Measurements from ENCODE around the gene LIN37. TPM values are rescaled to one million over a fixed set of nuclear protein-coding genes. Genes with fewer than 3 reads are reported as not detected.
A peak's percentile ranks its signal among the peaks of the same experiment; 100 is the strongest.

The LIN37 gene
- total RNA-seq, 6 experiments from 2014 or later = 3.2 to 8.2 (median 4.9) TPM

DNA sequence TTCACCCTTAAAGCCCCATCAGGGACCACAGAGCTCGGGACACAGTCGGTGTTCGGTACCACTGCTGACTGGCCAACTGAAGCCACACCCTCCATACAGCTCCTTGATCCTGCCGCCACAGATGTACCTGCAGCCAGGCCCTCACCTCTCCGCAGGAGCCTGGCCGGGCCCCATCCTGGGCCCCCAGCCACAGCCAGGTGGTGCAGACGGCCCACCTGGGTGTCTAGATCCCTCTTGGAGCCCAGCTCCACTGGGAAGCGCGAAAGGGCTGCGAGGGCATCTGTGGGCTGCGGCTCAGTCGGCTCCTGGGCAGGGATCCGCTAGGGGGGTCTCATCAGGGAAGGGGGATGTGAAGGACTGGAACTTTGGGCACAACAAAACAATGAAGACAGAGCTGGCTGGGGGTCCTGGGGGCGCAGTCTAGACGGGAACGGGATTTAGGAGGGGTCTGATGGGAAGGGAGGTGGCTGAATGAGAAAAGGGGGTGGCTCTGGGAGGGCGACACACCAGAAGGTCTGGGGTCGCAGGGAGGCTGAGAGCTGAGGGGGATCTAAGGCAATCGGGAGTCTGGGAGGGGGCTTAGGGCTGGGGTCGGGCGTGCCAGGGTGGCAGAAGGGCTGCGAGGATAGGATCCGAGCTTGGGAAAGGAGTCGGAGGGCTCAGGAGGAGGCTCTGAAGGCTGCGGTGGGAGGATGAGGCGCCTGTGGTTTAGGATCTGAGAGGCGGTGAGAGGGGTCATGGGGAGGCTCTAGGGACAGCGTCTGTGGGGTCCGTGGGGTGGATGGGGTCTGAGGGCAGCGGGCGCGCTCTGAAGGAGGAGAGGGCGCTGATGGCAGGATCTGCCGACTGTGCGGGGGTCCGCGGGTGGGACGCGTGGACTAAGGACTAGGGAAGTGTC is 48.5 kb downstream of the LIN37 start:
- no peaks in the 10 kb centered on the region for H3K27me3 ChIP-seq
- DNase-seq (peak in 1 of 3 donors; percentile 45), ATAC-seq (peak in 3 of 4 donors; percentile 11 to 42 (median 22))
- no peaks in the 10 kb centered on the region for H3K36me3 ChIP-seq
- intact Hi-C loops (cut with DNase I) = no loop called here
- H3K27ac ChIP-seq = no peak overlapping the region
- 13% methylated on average over 37 of the region's 39 CpGs for WGBS (ENCODE audit: insufficient coverage, low coverage, low lambda C conversion rate, missing lambda C conversion rate)
- H3K4me3 ChIP-seq = no peak overlapping the region
- H3K9me3 ChIP-seq = no peaks in the 10 kb centered on the region
- H3K4me1 ChIP-seq = no peaks in the 10 kb centered on the region
- TF ChIP-seq CTCF (IDR thresholded peaks at IDR 0.05) (no peak), POLR2A (IDR thresholded peaks at IDR 0.05) (no peak)

DNA sequence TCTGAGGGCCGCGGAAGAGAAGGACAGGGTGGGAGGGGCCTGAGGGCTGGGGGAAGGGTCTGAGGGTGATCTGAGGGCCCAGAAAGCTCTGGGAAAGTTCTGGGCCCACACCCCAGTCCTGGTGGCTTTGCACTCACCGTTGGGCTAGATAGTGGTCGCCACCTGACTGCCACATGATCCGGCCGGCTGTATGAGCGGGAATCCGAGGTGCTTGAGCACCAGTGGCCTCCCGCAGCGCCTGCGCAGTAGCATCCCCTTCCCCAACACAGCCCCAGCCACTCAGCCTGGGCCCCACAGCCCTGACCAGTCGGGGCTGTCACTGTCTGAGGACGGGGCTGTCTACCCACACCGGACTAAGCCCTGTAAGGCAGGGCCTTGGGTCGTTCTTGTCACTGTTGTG is 49.3 kb downstream of the LIN37 start:
- TF ChIP-seq POLR2A (IDR thresholded peaks at IDR 0.05) (peak; percentile 22), CTCF (IDR thresholded peaks at IDR 0.05) (no peak)

DNA sequence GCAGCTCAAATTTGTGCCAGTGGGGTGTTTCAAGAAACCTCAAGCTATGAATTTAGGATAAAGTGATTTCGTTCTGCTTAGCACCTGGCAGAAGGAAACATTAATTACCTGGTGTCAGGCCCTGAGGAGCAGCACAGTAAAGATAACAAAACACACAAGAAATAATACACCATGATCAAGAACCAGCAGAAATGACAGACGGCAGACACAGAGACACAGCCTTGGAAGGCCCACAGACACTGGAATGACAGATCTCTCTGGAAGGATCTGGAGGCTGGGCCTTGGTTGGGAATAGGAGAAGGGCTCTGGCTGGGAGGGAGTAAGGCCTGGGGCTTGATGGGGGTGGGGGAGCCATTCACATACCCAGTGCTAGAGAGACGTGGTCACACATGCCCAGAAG is 53.5 kb downstream of the LIN37 start:
- DNase-seq (no peak), ATAC-seq (no peak)
- TF ChIP-seq CTCF (IDR thresholded peaks at IDR 0.05) (no peak), POLR2A (IDR thresholded peaks at IDR 0.05) (no peak)
- Histone ChIP-seq H3K9me3 (no peaks in the 10 kb centered on the region), H3K36me3 (peaks cover 0 to 46% (median 9%) of the 10 kb centered on the region in 4 donors), H3K27ac (no peak overlapping the region), H3K4me1 (peaks cover 0 to under 1% (median 0%) of the 10 kb centered on the region in 4 donors), H3K27me3 (no peaks in the 10 kb centered on the region), H3K4me3 (no peak overlapping the region)
- intact Hi-C loops (cut with DNase I) = no loop called here
- WGBS (ENCODE audit: insufficient coverage, low coverage, low lambda C conversion rate, missing lambda C conversion rate) = 68% methylated on average over 2 of the region's 3 CpGs

More for the DNA sequence above, 49.3 kb downstream of the LIN37 start:
- no peak overlapping the region for H3K27ac ChIP-seq
- H3K9me3 ChIP-seq = no peaks in the 10 kb centered on the region
- WGBS (ENCODE audit: insufficient coverage, low coverage, low lambda C conversion rate, missing lambda C conversion rate) = 0% methylated on average over 3 of the region's 15 CpGs
- peak; percentile 77 to 81 (median 79) for ATAC-seq
- peak; percentile 52 to 77 (median 60) for DNase-seq
- H3K36me3 ChIP-seq = peaks cover 0 to 6% (median 0%) of the 10 kb centered on the region in 4 donors
- H3K4me3 ChIP-seq = no peak overlapping the region
- H3K4me1 ChIP-seq = no peaks in the 10 kb centered on the region
- H3K27me3 ChIP-seq = no peaks in the 10 kb centered on the region
- intact Hi-C loops (cut with DNase I) = no loop called here

Other genes with a start within 250 kb of the LIN37 start
- 1 to 10 TPM; 1.0 to 4.0 (median 2.0) TPM for gene DMKN, start 234.9 kb upstream of the LIN37 start, total RNA-seq
- gene SBSN, start 220.3 kb upstream of the LIN37 start, total RNA-seq = under 1 TPM in 1 of 6 experiments, not detected in 5; 0.24 TPM
- gene GAPDHS, start 215.1 kb upstream of the LIN37 start, total RNA-seq = not detected
- 10 to 100 TPM; 29.4 to 65.7 (median 36.2) TPM for gene TMEM147, start 202.9 kb upstream of the LIN37 start, total RNA-seq
- gene ATP4A, start 184.9 kb upstream of the LIN37 start, total RNA-seq = under 1 TPM in 1 of 6 experiments, not detected in 5; 0.06 TPM
- gene PMIS2, start 162.4 kb upstream of the LIN37 start, total RNA-seq = not detected
- gene HAUS5, start 135.8 kb upstream of the LIN37 start, total RNA-seq = 1 to 10 TPM; 3.7 to 6.1 (median 4.4) TPM
- 10 to 100 TPM; 27.8 to 46.5 (median 31.0) TPM for gene RBM42, start 119.5 kb upstream of the LIN37 start, total RNA-seq
- 1 to 10 TPM in 1 of 6 experiments, under 1 TPM in 3, not detected in 2; 0.38 to 1.2 (median 0.57) TPM for gene ETV2, start 106.8 kb upstream of the LIN37 start, total RNA-seq
- 100 to 1,000 TPM; 189 to 697 (median 228) TPM for gene COX6B1, start 100.3 kb upstream of the LIN37 start, total RNA-seq
- gene UPK1A, start 82.1 kb upstream of the LIN37 start, total RNA-seq = under 1 TPM in 1 of 6 experiments, not detected in 5; 0.27 TPM
- under 1 TPM in 1 of 6 experiments, not detected in 5; 0.15 TPM for gene ZBTB32, start 44.0 kb upstream of the LIN37 start, total RNA-seq
- 10 to 100 TPM; 10.5 to 23.1 (median 15.0) TPM for gene KMT2B, start 30.6 kb upstream of the LIN37 start, total RNA-seq
- 10 to 100 TPM; 16.3 to 58.9 (median 29.3) TPM for gene IGFLR1, start 6.1 kb upstream of the LIN37 start, total RNA-seq
- gene U2AF1L4, start 3.2 kb upstream of the LIN37 start, total RNA-seq = 10 to 100 TPM; 11.3 to 19.9 (median 17.5) TPM
- gene PSENEN, start 2.9 kb upstream of the LIN37 start, total RNA-seq = 10 to 100 TPM; 24.2 to 42.9 (median 35.8) TPM
- gene HSPB6, start 8.5 kb downstream of the LIN37 start, total RNA-seq = 1 to 10 TPM; 2.6 to 6.0 (median 4.5) TPM
- gene PROSER3, start 9.6 kb downstream of the LIN37 start, total RNA-seq = 1 to 10 TPM; 3.9 to 5.5 (median 4.7) TPM
- 1 to 10 TPM in 5 of 6 experiments, under 1 TPM in 1; 0.37 to 5.2 (median 3.1) TPM for gene ARHGAP33, start 27.0 kb downstream of the LIN37 start, total RNA-seq
- 100 to 1,000 TPM in 4 of 6 experiments, 10 to 100 TPM in 2; 60.3 to 281 (median 134) TPM for gene PRODH2, start 64.3 kb downstream of the LIN37 start, total RNA-seq
- gene NPHS1, start 103.9 kb downstream of the LIN37 start, total RNA-seq = not detected
- gene KIRREL2, start 108.3 kb downstream of the LIN37 start, total RNA-seq = not detected
- gene APLP1, start 120.0 kb downstream of the LIN37 start, total RNA-seq = 1 to 10 TPM in 1 of 6 experiments, under 1 TPM in 2, not detected in 3; 0.27 to 1.5 (median 0.37) TPM
- gene NFKBID, start 152.0 kb downstream of the LIN37 start, total RNA-seq = 1 to 10 TPM; 1.0 to 2.6 (median 1.7) TPM
- gene HCST, start 154.0 kb downstream of the LIN37 start, total RNA-seq = 1 to 10 TPM in 5 of 6 experiments, not detected in 1; 1.7 to 4.2 (median 2.4) TPM
- 10 to 100 TPM; 15.6 to 77.8 (median 29.7) TPM for gene TYROBP, start 159.7 kb downstream of the LIN37 start, total RNA-seq
- gene LRFN3, start 187.8 kb downstream of the LIN37 start, total RNA-seq = 1 to 10 TPM; 5.6 to 8.6 (median 7.0) TPM
- gene SDHAF1, start 246.6 kb downstream of the LIN37 start, total RNA-seq = 10 to 100 TPM in 4 of 6 experiments, 1 to 10 TPM in 2; 8.4 to 41.9 (median 12.0) TPM

Measured in right lobe of liver (tissue), 6 donors.